OCI-LY1 (cell line): ENCODE measurements around the gene SP8.

Experiments used
- H2AFZ ChIP-seq: fragments of 200-600 bp; sonication (generic), shearing (Covaris generic); 2 replicates; pipeline ENCODE4 v1.6.0; 2014; ENCODE audit warnings: antibody characterized with exemption, mild to moderate bottlenecking, low read length
- H3F3A ChIP-seq: fragments of 200-600 bp; sonication (generic), shearing (Covaris generic); 2 replicates; pipeline ENCODE4 v1.6.0; 2014; ENCODE audit warnings: mild to moderate bottlenecking, antibody characterized with exemption, low read length, moderate library complexity; ENCODE audit not compliant: insufficient read depth
- H3K27ac ChIP-seq: fragments of 200-600 bp; sonication (generic); 2 replicates; pipeline ENCODE4 v1.5.1; 2014; ENCODE audit warnings: low read length, mixed run types, mild to moderate bottlenecking, low read depth; ENCODE audit not compliant: poor library complexity, severe bottlenecking
- H3K27me3 ChIP-seq: fragments of 200-600 bp; sonication (generic); 2 replicates; pipeline ENCODE4 v1.6.0; 2014; ENCODE audit warnings: antibody characterized with exemption, mild to moderate bottlenecking, low read length, moderate library complexity; ENCODE audit not compliant: insufficient read depth
- H3K36me3 ChIP-seq: fragments of 200-600 bp; sonication (generic); 2 replicates; pipeline ENCODE4 v1.6.1; 2014; ENCODE audit warnings: mild to moderate bottlenecking, antibody characterized with exemption, low read length, moderate library complexity, mixed read lengths; ENCODE audit not compliant: insufficient read depth
- H3K4me1 ChIP-seq: fragments of 200-600 bp; sonication (generic); 2 replicates; pipeline ENCODE4 v1.5.1; 2014; ENCODE audit warnings: mild to moderate bottlenecking, low read length, moderate library complexity; ENCODE audit not compliant: insufficient read depth, severe bottlenecking
- H3K4me2 ChIP-seq: fragments of 200-600 bp; sonication (generic), shearing (Covaris generic); 2 replicates; pipeline ENCODE4 v1.6.1; 2014; ENCODE audit warnings: low read length
- H3K4me3 ChIP-seq: fragments of 200-600 bp; sonication (generic); 2 replicates; pipeline ENCODE4 v1.5.1; 2014; ENCODE audit warnings: low read length, low read depth, mild to moderate bottlenecking, mixed read lengths; ENCODE audit not compliant: poor library complexity, severe bottlenecking
- H3K79me2 ChIP-seq: fragments of 200-600 bp; shearing (Covaris generic); 2 replicates; pipeline ENCODE4 v1.6.1; 2016; ENCODE audit warnings: mixed run types, low read length, mixed read lengths; ENCODE audit not compliant: insufficient read depth
- H3K9ac ChIP-seq: fragments of 200-600 bp; sonication (generic), shearing (Covaris generic); 2 replicates; pipeline ENCODE4 v1.6.1; 2014; ENCODE audit warnings: mild to moderate bottlenecking, low read length, mixed read lengths
- H3K9me2 ChIP-seq: fragments of 200-600 bp; sonication (generic), shearing (Covaris generic); 2 replicates; pipeline ENCODE4 v1.6.1; 2014; ENCODE audit warnings: low read depth, mild to moderate bottlenecking, low read length, mixed read lengths
- H3K9me3 ChIP-seq: fragments of 200-600 bp; shearing (Covaris generic); 2 replicates; pipeline ENCODE4 v1.6.1; 2014; ENCODE audit warnings: low read length, mixed read lengths
- H4K20me1 ChIP-seq: fragments of 200-600 bp; sonication (generic), shearing (Covaris generic); 2 replicates; pipeline ENCODE4 v1.6.0; 2016; ENCODE audit warnings: mild to moderate bottlenecking, low read length; ENCODE audit not compliant: insufficient read depth
- EZH2 ChIP-seq: fragments of 200-600 bp; sonication (generic), shearing (Covaris generic); IDR thresholded peaks from 2 replicates; pipeline ENCODE4 v1.8.0; 2017; ENCODE audit warnings: borderline replicate concordance, mixed run types, mild to moderate bottlenecking, antibody characterized with exemption, low read length, moderate library complexity, mixed read lengths
- TF ChIP-seq, protein P1 (sequence below): fragments of 200-600 bp; sonication (generic), shearing (Covaris generic); IDR thresholded peaks from 2 replicates; pipeline ENCODE4 v1.5.1; 2017; ENCODE audit warnings: mild to moderate bottlenecking, antibody characterized with exemption, low read length, moderate library complexity, mixed read lengths

Gene SP8

DNA sequence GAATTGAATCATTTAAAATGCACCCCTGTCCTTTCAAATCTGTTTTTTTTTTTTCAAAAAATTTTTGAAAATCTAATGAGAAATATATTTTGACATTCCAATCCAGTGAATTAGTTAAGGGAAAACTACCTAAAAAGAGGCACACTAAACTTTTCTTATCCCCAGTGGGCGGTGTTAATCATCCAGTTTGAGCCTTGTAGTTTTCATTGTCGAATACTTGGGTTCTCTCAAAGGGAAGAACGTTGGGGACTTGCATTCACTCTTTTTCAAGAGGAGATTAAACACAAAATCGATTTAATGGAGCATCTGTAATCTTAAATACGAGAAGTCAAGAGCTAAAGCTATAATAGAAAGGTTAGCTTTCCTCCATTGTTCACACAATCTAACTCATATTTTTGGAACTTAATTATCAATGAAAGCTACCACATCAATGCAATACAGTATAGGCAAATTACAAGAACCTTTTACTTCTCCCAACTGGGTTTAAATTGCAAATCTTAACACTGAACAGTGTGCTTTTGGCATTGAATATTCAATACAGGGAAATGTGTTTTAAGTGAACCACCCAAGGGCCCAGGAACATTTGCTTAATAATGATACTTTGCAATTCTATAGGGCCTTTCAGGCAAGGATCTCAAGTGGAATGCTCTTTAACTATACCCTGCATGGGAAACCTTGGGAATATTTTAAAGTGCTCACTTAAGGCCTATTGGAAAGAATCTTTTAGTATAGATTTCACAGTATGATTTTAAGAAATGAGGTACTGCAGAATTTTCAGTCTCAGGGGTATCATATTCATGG, 13.1 kb upstream of the SP8 start:
- Histone ChIP-seq H3K27me3 (no peaks in the 10 kb centered on the region), H3K4me1 (peaks cover 5% of the 10 kb centered on the region), H3K4me2 (no peak overlapping the region), H3F3A (no peaks in the 10 kb centered on the region), H2AFZ (no peak overlapping the region), H3K9me2 (no peaks in the 10 kb centered on the region), H3K27ac (no peak overlapping the region), H3K36me3 (no peaks in the 10 kb centered on the region), H3K4me3 (no peak overlapping the region), H3K9ac (no peak overlapping the region), H3K79me2 (no peaks in the 10 kb centered on the region), H4K20me1 (no peaks in the 10 kb centered on the region), H3K9me3 (no peaks in the 10 kb centered on the region)
- no peak for TF ChIP-seq EZH2
- TF ChIP-seq, protein P1, sequence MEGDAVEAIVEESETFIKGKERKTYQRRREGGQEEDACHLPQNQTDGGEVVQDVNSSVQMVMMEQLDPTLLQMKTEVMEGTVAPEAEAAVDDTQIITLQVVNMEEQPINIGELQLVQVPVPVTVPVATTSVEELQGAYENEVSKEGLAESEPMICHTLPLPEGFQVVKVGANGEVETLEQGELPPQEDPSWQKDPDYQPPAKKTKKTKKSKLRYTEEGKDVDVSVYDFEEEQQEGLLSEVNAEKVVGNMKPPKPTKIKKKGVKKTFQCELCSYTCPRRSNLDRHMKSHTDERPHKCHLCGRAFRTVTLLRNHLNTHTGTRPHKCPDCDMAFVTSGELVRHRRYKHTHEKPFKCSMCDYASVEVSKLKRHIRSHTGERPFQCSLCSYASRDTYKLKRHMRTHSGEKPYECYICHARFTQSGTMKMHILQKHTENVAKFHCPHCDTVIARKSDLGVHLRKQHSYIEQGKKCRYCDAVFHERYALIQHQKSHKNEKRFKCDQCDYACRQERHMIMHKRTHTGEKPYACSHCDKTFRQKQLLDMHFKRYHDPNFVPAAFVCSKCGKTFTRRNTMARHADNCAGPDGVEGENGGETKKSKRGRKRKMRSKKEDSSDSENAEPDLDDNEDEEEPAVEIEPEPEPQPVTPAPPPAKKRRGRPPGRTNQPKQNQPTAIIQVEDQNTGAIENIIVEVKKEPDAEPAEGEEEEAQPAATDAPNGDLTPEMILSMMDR: no peak

DNA sequence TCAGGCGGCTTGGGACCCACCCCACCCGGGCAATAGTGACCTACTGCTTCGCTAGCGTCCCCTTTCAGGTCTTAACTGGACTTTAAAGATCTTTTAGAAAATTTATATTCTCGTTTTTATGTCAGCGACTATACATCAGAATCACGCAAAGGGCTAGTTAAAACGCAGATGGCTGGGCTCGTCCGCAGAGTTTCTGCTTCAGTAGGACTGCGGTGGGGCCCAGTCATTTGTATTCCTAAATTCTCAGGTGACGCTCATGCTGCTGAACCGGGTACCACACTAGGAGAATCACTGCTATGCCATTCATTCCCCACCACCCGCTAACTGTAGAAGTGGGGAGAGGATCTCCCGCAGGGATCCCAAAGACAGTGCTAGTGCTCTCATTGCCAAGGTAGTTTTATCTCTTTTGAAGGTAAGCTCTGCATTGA, 12.0 kb upstream of the SP8 start:
- no peaks in the 10 kb centered on the region; the same call in 1 of the 2 replicates for H3K27me3 ChIP-seq
- H3K4me3 ChIP-seq: peak overlapping the region; percentile 65
- TF ChIP-seq EZH2: no peak
- TF ChIP-seq, protein P1: no peak

GRCh38 chr7:20798081-20798693, 11.5 kb upstream of the SP8 start:
- Histone ChIP-seq H3K4me2 (peak overlapping the region; percentile 76), H3K4me3 (peak overlapping the region; percentile 65), H3K27me3 (no peaks in the 10 kb centered on the region; the same call in 1 of the 2 replicates)

More for the DNA sequence above, 12.0 kb upstream of the SP8 start:
- no peaks in the 10 kb centered on the region for H3K79me2 ChIP-seq
- H3K9ac ChIP-seq: no peak overlapping the region; the same call in 1 of the 2 replicates
- H3K27ac ChIP-seq: no peak overlapping the region
- no peaks in the 10 kb centered on the region for H3F3A ChIP-seq
- H4K20me1 ChIP-seq: no peaks in the 10 kb centered on the region
- peaks cover 5% of the 10 kb centered on the region for H3K4me1 ChIP-seq
- no peaks in the 10 kb centered on the region for H3K9me3 ChIP-seq
- H3K9me2 ChIP-seq: no peaks in the 10 kb centered on the region
- peak overlapping the region; percentile 76 for H3K4me2 ChIP-seq
- no peak overlapping the region for H2AFZ ChIP-seq
- H3K36me3 ChIP-seq: no peaks in the 10 kb centered on the region

More at GRCh38 chr7:20798081-20798693, 11.5 kb upstream of the SP8 start:
- H3K36me3 ChIP-seq: no peaks in the 10 kb centered on the region
- no peaks in the 10 kb centered on the region for H3K9me3 ChIP-seq
- H3K79me2 ChIP-seq: no peaks in the 10 kb centered on the region
- peaks cover 5% of the 10 kb centered on the region for H3K4me1 ChIP-seq
- no peak for TF ChIP-seq EZH2
- TF ChIP-seq, protein P1: no peak
- no peaks in the 10 kb centered on the region for H3F3A ChIP-seq
- H3K27ac ChIP-seq: no peak overlapping the region
- peak overlapping the region; percentile 53 for H3K9ac ChIP-seq
- no peak overlapping the region for H2AFZ ChIP-seq
- no peaks in the 10 kb centered on the region for H4K20me1 ChIP-seq
- no peaks in the 10 kb centered on the region for H3K9me2 ChIP-seq
